Common myeloid progenitor, CD34-positive (primary cell): ENCODE results near the gene PRR15L. TPM values are rescaled to one million over a fixed set of nuclear protein-coding genes. Genes with fewer than 3 reads are reported as not detected.

Experiments used
- CTCF ChIA-PET: fragments of 350-600 bp; sonication (Branson Sonifier 250); formaldehyde crosslinking; loops from one replicate; lab custom pipeline; 2021; ENCODE audit warnings: antibody characterized with exemption; lab: Charles Lee
- POLR2A ChIA-PET: fragments of 350-600 bp; sonication (Branson Sonifier 250); formaldehyde crosslinking; loops from one replicate; lab custom pipeline; 2021; ENCODE audit warnings: antibody characterized with exemption; lab: Charles Lee
- DNase-seq, 3 donors: peaks; one replicate each; pipeline versions ENCODE4 v3.0.0 to v3.0.0-alpha.2; 2013
- H3K27ac ChIP-seq, 2 experiments: 1 replicate in 1 of 2; 2 replicates in 1 of 2; pipeline ENCODE4 v1.7.0; 2013; ENCODE audit warnings: inconsistent platforms in 2 of 2, low read length in 2 of 2, mild to moderate bottlenecking in 2 of 2, low read depth in 1 of 2, moderate library complexity in 1 of 2; ENCODE audit not compliant: severe bottlenecking in 2 of 2, insufficient read depth in 1 of 2, poor library complexity in 1 of 2
- H3K27me3 ChIP-seq, 5 experiments: replicated peaks in 2 of 5; 1 replicate in 3 of 5; 2 replicates in 2 of 5; pipeline versions ENCODE4 v1.6.1 to v1.7.0; 2013; ENCODE audit warnings: low read length in 4 of 5, mild to moderate bottlenecking in 2 of 5, moderate library complexity in 2 of 5, inconsistent platforms in 1 of 5; ENCODE audit not compliant: insufficient read depth in 5 of 5, control insufficient read depth in 4 of 5
- H3K36me3 ChIP-seq, 4 experiments: 1 replicate in 2 of 4; 2 replicates in 2 of 4; pipeline versions ENCODE4 v1.6.1 to v1.7.0; 2013; ENCODE audit warnings: low read length in 3 of 4, control low read depth in 1 of 4, mild to moderate bottlenecking in 1 of 4; ENCODE audit not compliant: control insufficient read depth in 4 of 4, insufficient read depth in 4 of 4
- H3K4me1 ChIP-seq, 4 experiments: 1 replicate in 3 of 4; 2 replicates in 1 of 4; pipeline versions ENCODE4 v1.6.1 to v1.7.1; 2013; ENCODE audit warnings: low read length in 3 of 4, mild to moderate bottlenecking in 3 of 4, control low read depth in 1 of 4, inconsistent platforms in 1 of 4, moderate library complexity in 1 of 4; ENCODE audit not compliant: control insufficient read depth in 4 of 4, insufficient read depth in 4 of 4; ENCODE audit errors: control extremely low read depth in 1 of 4
- H3K4me3 ChIP-seq, 7 experiments: 1 replicate in 4 of 7; 2 replicates in 3 of 7; pipeline versions ENCODE4 v1.5.1 to v1.7.0; 2013; ENCODE audit warnings: mild to moderate bottlenecking in 7 of 7, low read length in 6 of 7, moderate library complexity in 6 of 7, inconsistent platforms in 2 of 7, low read depth in 2 of 7, control low read depth in 1 of 7; ENCODE audit not compliant: insufficient read depth in 4 of 7, control insufficient read depth in 1 of 7; ENCODE audit errors: extremely low read depth in 1 of 7
- H3K9me3 ChIP-seq, 5 experiments: 1 replicate in 4 of 5; 2 replicates in 1 of 5; pipeline versions ENCODE4 v1.6.1 to v1.7.1; 2013; ENCODE audit warnings: low read length in 4 of 5, mild to moderate bottlenecking in 2 of 5, inconsistent platforms in 1 of 5, low read depth in 1 of 5, moderate library complexity in 1 of 5; ENCODE audit not compliant: control insufficient read depth in 4 of 5, insufficient read depth in 2 of 5; ENCODE audit errors: control extremely low read depth in 1 of 5
- WGBS: methylation state at CpG from one replicate; pipeline ENCODE4 v1.1.5; 2013; ENCODE audit not compliant: insufficient coverage; 5-methylcytosine and 5-hydroxymethylcytosine counted together
- polyA plus RNA-seq: library from polyadenylated mRNA; unstranded; fragments of 120-200 nt; gene quantifications from one replicate; pipeline ENCODE4 v1.2.1, GENCODE V29; 2013

The PRR15L gene
- 0.38 TPM for polyA plus RNA-seq

GRCh38 chr17:47957591-47958490, at the start of gene PRR15L:
PRR15L (minus strand) TSS chr17:47957883; CDS start chr17:47953234, 4,649 bp downstream.
- no peak for DNase-seq
- Histone ChIP-seq H3K36me3 (no peaks in the 10 kb centered on the region), H3K4me3 (no peak within 1 kb of the TSS), H3K4me1 (peaks cover 0 to 5% (median 0%) of the 10 kb centered on the region in 4 experiments), H3K9me3 (no peaks in the 10 kb centered on the region), H3K27me3 (no peaks in the 10 kb centered on the region), H3K27ac (no peak within 1 kb of the TSS)
- 93% methylated on average over 11 of the region's 16 CpGs for WGBS
- CTCF ChIA-PET = interaction anchor here (0.8 to 29.2 kb wide), 4 partner anchors 6 to 60 kb away, joined by 3 to 504 read pairs (median 258); partner anchors contain the start of genes CDK5RAP3, PNPO and PRR15L
- POLR2A ChIA-PET = interaction anchor here (0.9 kb wide), 1 partner anchor 8 kb away, joined by 3 read pairs; no protein-coding TSS in a partner anchor

GRCh38 chr17:48006936-48007709, 49.4 kb upstream of the PRR15L start:
- Histone ChIP-seq H3K27me3 (peaks cover 0 to 6% (median 0%) of the 10 kb centered on the region in 5 experiments), H3K4me3 (no peak overlapping the region), H3K9me3 (no peaks in the 10 kb centered on the region), H3K27ac (no peak overlapping the region), H3K36me3 (no peaks in the 10 kb centered on the region), H3K4me1 (peaks cover 0 to 46% (median 27%) of the 10 kb centered on the region in 4 experiments)
- ChIA-PET POLR2A (interaction anchor here (0.5 to 0.6 kb wide), 2 partner anchors 8 to 10 kb away, joined by 3 read pairs; no protein-coding TSS in a partner anchor), CTCF (interaction anchor here (0.9 to 1.2 kb wide), 5 partner anchors 10 to 131 kb away, joined by 3 to 6 read pairs (median 4); no protein-coding TSS in a partner anchor)
- WGBS = 96% methylated on average over 7 of the region's 12 CpGs
- no peak for DNase-seq

- ChIA-PET CTCF (interaction anchor here (2.2 to 7.9 kb wide), 3 partner anchors 9 to 26 kb away, joined by 5 to 47 read pairs (median 8); no protein-coding TSS in a partner anchor), POLR2A (no interaction called here)
- DNase-seq = no peak
- H3K4me3 ChIP-seq = no peak overlapping the region
- H3K36me3 ChIP-seq = no peaks in the 10 kb centered on the region
- no peak overlapping the region for H3K27ac ChIP-seq
- peaks cover 0 to 47% (median 22%) of the 10 kb centered on the region in 4 experiments for H3K4me1 ChIP-seq
- H3K27me3 ChIP-seq = no peaks in the 10 kb centered on the region
- 60% methylated on average over 1 of the region's 3 CpGs for WGBS
- no peaks in the 10 kb centered on the region for H3K9me3 ChIP-seq
Observed at GRCh38 chr17:48004983-48005382, 47.3 kb upstream of the PRR15L start.

GRCh38 chr17:48003417-48004151, 45.9 kb upstream of the PRR15L start:
- H3K9me3 ChIP-seq = no peaks in the 10 kb centered on the region
- no peak for DNase-seq
- H3K4me1 ChIP-seq = peaks cover 0 to 50% (median 22%) of the 10 kb centered on the region in 4 experiments
- POLR2A ChIA-PET = no interaction called here
- H3K27ac ChIP-seq = no peak overlapping the region
- CTCF ChIA-PET = interaction anchor here (1.0 to 8.9 kb wide), 6 partner anchors 8 to 27 kb away, joined by 4 to 79 read pairs (median 9); no protein-coding TSS in a partner anchor
- 96% methylated on average over 16 of the region's 17 CpGs for WGBS
- no peaks in the 10 kb centered on the region for H3K36me3 ChIP-seq
- no peaks in the 10 kb centered on the region for H3K27me3 ChIP-seq
- no peak overlapping the region for H3K4me3 ChIP-seq

- H3K4me1 ChIP-seq = peaks cover 0 to 50% (median 22%) of the 10 kb centered on the region in 4 experiments
- ChIA-PET CTCF (interaction anchor here (0.9 to 8.9 kb wide), 9 partner anchors 8 to 72 kb away, joined by 3 to 79 read pairs (median 5); no protein-coding TSS in a partner anchor), POLR2A (interaction anchor here (1.0 kb wide), 1 partner anchor 20 kb away, joined by 3 read pairs; no protein-coding TSS in a partner anchor)
- no peaks in the 10 kb centered on the region for H3K36me3 ChIP-seq
- H3K27me3 ChIP-seq = no peaks in the 10 kb centered on the region
- H3K4me3 ChIP-seq = peak overlapping the region in 2 of 7 experiments; percentile 16 to 41
- H3K27ac ChIP-seq = peak overlapping the region in 1 of 2 experiments; percentile 71
- H3K9me3 ChIP-seq = no peaks in the 10 kb centered on the region
- DNase-seq = no peak
- 93% methylated on average over 6 of the region's 7 CpGs for WGBS
Observed at GRCh38 chr17:48002916-48003416, 45.3 kb upstream of the PRR15L start.
